ENCODE measurements around the gene NINL. TPM values are rescaled to one million over a fixed set of nuclear protein-coding genes. Genes with fewer than 3 reads are reported as not detected.

NINL gene
- total RNA-seq = 5.4 and 5.7 TPM in 2 replicates

DNA sequence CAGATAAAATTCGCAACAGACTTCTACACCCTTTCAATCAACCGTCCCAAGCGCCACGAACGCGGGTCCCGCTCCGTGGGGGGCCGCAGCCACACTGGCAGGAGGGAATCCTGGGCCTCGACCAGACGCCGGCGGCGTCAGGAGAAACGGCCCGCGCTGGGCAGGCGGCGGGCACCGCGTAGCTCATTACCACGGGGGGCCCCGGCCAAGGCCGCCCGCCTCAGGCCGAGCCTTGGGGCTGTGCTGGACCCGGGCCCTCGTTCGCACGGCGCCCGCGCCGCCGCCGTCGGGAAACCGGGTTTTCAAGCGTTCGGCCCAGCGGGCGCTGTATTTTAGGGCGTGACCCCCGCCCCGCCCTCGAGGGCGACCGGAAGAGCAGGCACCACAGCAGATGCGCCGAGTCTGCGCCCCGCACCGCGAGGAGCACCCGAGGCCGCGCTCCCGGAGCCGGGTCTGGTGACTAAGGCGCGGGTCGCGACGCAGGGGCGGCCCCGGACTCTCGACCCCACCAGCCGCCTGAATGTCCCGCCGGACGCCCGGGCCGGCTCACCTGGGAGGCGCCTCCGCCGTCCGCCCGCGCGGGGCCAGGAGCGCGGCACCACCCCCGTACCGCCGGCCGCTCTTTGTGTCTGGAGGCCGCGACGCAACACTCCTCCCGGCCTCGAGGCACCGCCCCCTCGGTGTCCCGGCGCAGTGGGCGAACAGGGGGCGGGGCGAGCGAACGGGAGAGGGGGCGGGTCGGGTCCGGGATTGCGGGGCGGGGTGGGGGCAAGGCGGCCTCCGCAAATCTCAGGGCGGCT is at the start of gene NINL:
TSS of gene NINL (minus strand) at position 627 of the 800 bp plus-strand sequence. CDS start 58,944 bp downstream, outside the sequence.

DNA sequence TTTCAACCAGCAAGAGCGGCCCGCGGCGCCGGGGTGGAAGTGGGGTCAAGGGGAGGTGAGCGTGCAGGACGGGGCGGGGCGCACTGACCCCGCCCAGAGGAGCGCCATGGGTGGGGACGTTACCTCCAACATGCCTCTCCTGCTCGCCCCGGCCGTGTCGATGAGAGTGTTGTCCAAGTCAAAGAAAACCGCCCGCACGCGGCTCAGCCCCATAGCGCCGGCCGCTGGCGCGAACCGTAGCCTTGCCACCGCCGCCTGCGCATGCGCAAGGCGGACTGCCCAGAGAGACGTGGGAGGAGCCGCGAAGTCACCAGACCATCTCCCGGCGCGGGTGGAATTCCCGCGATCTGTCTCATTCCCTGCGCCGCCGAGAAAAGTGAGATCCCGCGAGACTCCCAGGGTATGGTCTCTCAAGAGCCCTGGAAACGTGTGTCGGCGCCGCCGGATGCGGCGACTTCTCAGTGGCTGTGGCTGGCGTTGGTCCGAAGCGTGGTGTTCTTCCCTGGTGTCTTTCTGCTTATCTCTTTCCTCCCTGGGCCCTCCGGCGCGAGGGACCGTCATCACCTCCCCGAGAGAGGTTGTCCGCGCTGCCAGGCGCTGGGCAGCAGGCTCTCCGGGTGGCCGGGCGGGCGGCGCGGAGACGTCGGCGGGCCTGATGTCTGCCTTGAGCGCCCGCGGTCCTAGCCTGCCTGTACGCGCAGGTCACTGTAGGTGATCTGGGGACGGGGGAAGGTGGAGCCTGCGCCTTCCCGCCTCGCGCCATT is 38.6 kb upstream of the NINL start, which contains the start of gene NANP:
TSS of gene NANP (minus strand) at position 279 of the 764 bp plus-strand sequence. CDS start at position 213, 66 bp downstream.

DNA sequence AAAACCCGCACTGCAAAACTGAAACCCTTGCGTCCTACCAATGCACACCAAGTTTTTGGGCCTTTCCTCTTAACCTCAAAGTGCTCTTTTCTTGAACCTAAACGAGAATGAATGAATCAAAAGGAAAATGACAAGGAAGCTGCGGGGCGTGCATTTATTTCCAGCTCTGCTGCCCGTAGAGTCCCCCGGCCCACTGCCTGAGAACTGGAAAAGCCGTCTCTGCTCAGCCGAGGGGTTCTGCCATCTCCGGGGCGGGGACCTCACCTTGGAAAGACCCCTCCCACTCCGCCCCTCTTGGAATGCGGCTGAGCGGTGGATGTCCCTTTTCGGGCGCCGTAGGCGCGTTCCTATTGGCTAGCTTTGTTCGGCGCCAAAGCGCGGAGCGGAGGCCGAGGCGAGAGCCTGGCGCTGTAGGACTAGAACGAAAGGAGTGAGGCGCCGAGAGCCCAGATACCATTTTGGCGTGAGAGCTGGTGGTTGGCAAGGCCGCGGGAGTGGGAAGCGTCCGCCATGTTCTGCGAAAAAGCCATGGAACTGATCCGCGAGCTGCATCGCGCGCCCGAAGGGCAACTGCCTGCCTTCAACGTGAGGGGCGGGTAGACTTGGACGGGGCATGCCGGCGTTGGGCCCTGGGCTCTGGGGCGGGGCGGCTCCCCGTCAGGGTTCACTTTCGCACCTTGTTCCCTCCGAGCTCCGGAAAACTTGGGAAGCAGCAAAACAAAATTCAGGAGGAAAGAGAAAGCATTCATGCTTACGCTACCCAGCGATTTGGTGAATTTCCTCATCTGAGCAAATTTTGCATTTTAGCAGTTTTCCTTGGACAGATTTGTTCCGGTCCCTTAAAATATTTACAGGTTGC is 177.8 kb downstream of the NINL start, which contains the start of gene GINS1:
TSS of gene GINS1 (plus strand) at position 363 of the 859 bp plus-strand sequence. CDS start at position 511, 148 bp downstream.

Other genes starting within 250 kb of the NINL start
- 50.9 and 52.4 TPM in 2 replicates for gene ABHD12, start 194.7 kb downstream of the NINL start, total RNA-seq
- 2.3 and 4.5 TPM in 2 replicates for gene GINS1, start 177.9 kb downstream of the NINL start, total RNA-seq
- gene NANP, start 38.5 kb upstream of the NINL start, total RNA-seq = 7.0 and 8.9 TPM in 2 replicates
- gene ZNF337, start 111.3 kb upstream of the NINL start, total RNA-seq = 22.0 and 25.9 TPM in 2 replicates

Data from smooth muscle cell of the pulmonary artery (primary cell).